ENCODE data around the gene ARHGEF12. TPM values are rescaled to one million over a fixed set of nuclear protein-coding genes. Genes with fewer than 3 reads are reported as not detected.

Gene ARHGEF12
- total and polyA plus RNA-seq, 10 of the 15 experiments (the other 5 are each of a cell fraction or from before 2014, with no cell fraction given) = 2.7 to 40.8 (median 20.9) TPM

GRCh38 chr11:120288021-120288420 is 48.2 kb upstream of the ARHGEF12 start:
- Histone ChIP-seq H3K79me2 (ENCODE audit: control insufficient read depth, insufficient read depth, low read length) (no peaks in the 10 kb centered on the region), H3K27me3 (replicated peaks in 1 of 2; ENCODE audit: control insufficient read depth in 2 of 2, insufficient read depth in 2 of 2, low read length in 1 of 2) (no peaks in the 10 kb centered on the region; a peak in 1 of 4 replicates), H3K27ac (ENCODE audit: control insufficient read depth, insufficient read depth) (no peak overlapping the region), H4K20me1 (ENCODE audit: control insufficient read depth, insufficient read depth) (no peaks in the 10 kb centered on the region), H2AFZ (ENCODE audit: control insufficient read depth, low read depth, low read length) (no peak overlapping the region), H3K4me3 (no peak overlapping the region), H3K9me3 (replicated peaks; ENCODE audit: control insufficient read depth, insufficient read depth, low read length) (no peaks in the 10 kb centered on the region; the same call in 2 of the 3 replicates), H3K4me1 (ENCODE audit: control insufficient read depth, insufficient read depth, low read length) (no peaks in the 10 kb centered on the region), H3K9ac (ENCODE audit: control insufficient read depth, insufficient read depth, low read length) (no peak overlapping the region), H3K36me3 (ENCODE audit: control insufficient read depth in 2 of 2, insufficient read depth in 2 of 2, low read length in 1 of 2) (no peaks in the 10 kb centered on the region), H3K4me2 (ENCODE audit: control insufficient read depth, insufficient read depth) (no peak overlapping the region)
- no TSS peak for BruUV-seq (replicated peaks)
- no peak for ATAC-seq
- CTCF ChIA-PET = interaction anchor here (1.6 to 6.0 kb wide), 4 partner anchors 12 to 53 kb away, joined by 7 to 36 read pairs (median 15); no protein-coding TSS in a partner anchor
- 2% methylated on average over 2 of the region's 2 CpGs for WGBS (ENCODE audit: insufficient coverage, insufficient replicate concordance, low lambda C conversion rate, missing lambda C conversion rate)
- FAIRE-seq = no peak
- SMC1A ChIA-PET (ENCODE audit: uncharacterized antibody, unreplicated experiment) = interaction anchor here (2.1 to 5.0 kb wide), 3 partner anchors 9 to 52 kb away, joined by 8 to 21 read pairs (median 9); no protein-coding TSS in a partner anchor
- in situ Hi-C loops (cut with MboI) = no loop called here
- DNase-seq (ENCODE audit: low read depth, low spot score) = no peak
- no peak for TF ChIP-seq BCL3 (IDR thresholded peaks at IDR 0.05; ENCODE audit: borderline replicate concordance, insufficient read depth, low read depth, low read length, poor library complexity, severe bottlenecking)
- TF ChIP-seq USF2 (IDR thresholded peaks at IDR 0.05; ENCODE audit: borderline replicate concordance, low read depth, low read length) = no peak
- no peak for TF ChIP-seq RAD51 (IDR thresholded peaks at IDR 0.05)
- no peak for TF ChIP-seq MYB (IDR thresholded peaks at IDR 0.05; ENCODE audit: borderline replicate concordance, low read depth, low read length)
- TF ChIP-seq BMI1 (IDR thresholded peaks at IDR 0.05; ENCODE audit: borderline replicate concordance) = no peak
- TF ChIP-seq PML (IDR thresholded peaks at IDR 0.05; ENCODE audit: low read length) = no peak
- TF ChIP-seq IKZF1 (conservative IDR thresholded peaks at IDR 0.05) = no peak
- TF ChIP-seq ZNF207 (IDR thresholded peaks at IDR 0.05; ENCODE audit: borderline replicate concordance) = no peak
- intact Hi-C loops (cut with micrococcal nuclease; ENCODE audit: unreplicated experiment) = no loop called here
- RAD21 ChIA-PET (ENCODE audit: unreplicated experiment) = interaction anchor here (1.1 kb wide), 1 partner anchor 53 kb away, joined by 3 read pairs; no protein-coding TSS in a partner anchor
- POLR2A ChIA-PET = interaction anchor here (0.7 kb wide), 2 partner anchors 23 to 612 kb away, joined by 5 to 7 read pairs; no protein-coding TSS in a partner anchor
